K562 (cell line): ENCODE measurements around the gene HAPSTR1. TPM values are rescaled to one million over a fixed set of nuclear protein-coding genes. Genes with fewer than 3 reads are reported as not detected.
A peak's percentile ranks its signal among the peaks of the same experiment; 100 is the strongest.

ENCODE experiments used
- BCL6 ChIP-seq: fragments of 250-450 bp; sonication (Bioruptor Pico); IDR thresholded peaks from 2 replicates; pipeline ENCODE4 v1.4.0; 2020
- CAMTA2 ChIP-seq: fragments of 250-450 bp; sonication (Bioruptor Pico); conservative IDR thresholded peaks from 2 replicates; pipeline ENCODE4 v1.5.1; 2022
- CBFA2T3 ChIP-seq: fragments of 450-650 bp; IDR thresholded peaks from 2 replicates; pipeline ENCODE4 v1.6.1; 2017
- CHD2 ChIP-seq: IDR thresholded peaks from 2 replicates; pipeline ENCODE4 v1.6.1; 2011; ENCODE audit warnings: low read depth, low read length
- CLOCK ChIP-seq: fragments of 250-450 bp; sonication (Bioruptor Pico); IDR thresholded peaks from 2 replicates; pipeline ENCODE4 v1.4.0; 2020; ENCODE audit warnings: mild to moderate bottlenecking, moderate library complexity, borderline replicate concordance
- CSDE1 ChIP-seq, 2 experiments: fragments of 450-650 bp; IDR thresholded peaks; 2 replicates each; pipeline ENCODE4 v1.6.1; 2016; ENCODE audit warnings: mild to moderate bottlenecking in 1 of 2
- ETS1 ChIP-seq: conservative IDR thresholded peaks from 2 replicates; pipeline ENCODE4 v1.6.1; 2011; ENCODE audit warnings: low read depth, mild to moderate bottlenecking, low read length; ENCODE audit not compliant: control insufficient read depth
- HCFC1 ChIP-seq: IDR thresholded peaks from 2 replicates; pipeline ENCODE4 v1.6.1; 2012; ENCODE audit warnings: low read depth, low read length, improper control_type of control experiment
- HDAC3 ChIP-seq: fragments of 450-650 bp; IDR thresholded peaks from 2 replicates; pipeline ENCODE4 v1.6.1; 2018; ENCODE audit warnings: borderline replicate concordance, mild to moderate bottlenecking, moderate library complexity; ENCODE audit not compliant: partially characterized antibody
- HNRNPH1 ChIP-seq: fragments of 200-400 bp; formaldehyde crosslinking; optimal IDR thresholded peaks from 2 replicates; pipeline ENCODE3; 2017; ENCODE audit warnings: low read depth, mild to moderate bottlenecking, low read length, moderate library complexity
- MTF1 ChIP-seq: fragments of 250-450 bp; sonication (Bioruptor Pico); IDR thresholded peaks from 2 replicates; pipeline ENCODE4 v1.9.0; 2021; ENCODE audit warnings: moderate library complexity, mild to moderate bottlenecking, inconsistent platforms, borderline replicate concordance
- OTX1 ChIP-seq: fragments of 450-650 bp; formaldehyde crosslinking; IDR thresholded peaks from 2 replicates; pipeline ENCODE4 v1.4.0; 2022; ENCODE audit warnings: mild to moderate bottlenecking
- PHF8 ChIP-seq: fragments of 200-600 bp; sonication (generic); IDR thresholded peaks from 2 replicates; pipeline ENCODE4 v1.6.1; 2012; ENCODE audit warnings: mixed run types, mild to moderate bottlenecking, inconsistent platforms, low read length, moderate library complexity, borderline replicate concordance
- TSHZ1 ChIP-seq: fragments of 250-450 bp; sonication (Bioruptor Pico); IDR thresholded peaks from 2 replicates; pipeline ENCODE4 v1.4.0; 2020; ENCODE audit warnings: mild to moderate bottlenecking, moderate library complexity
- ZBTB34 ChIP-seq: fragments of 250-450 bp; sonication (Bioruptor Pico); IDR thresholded peaks from 2 replicates; pipeline ENCODE4 v1.8.0; 2021; ENCODE audit warnings: mild to moderate bottlenecking, moderate library complexity
- ZNF766 ChIP-seq: fragments of 200-800 bp; sonication (Bioruptor generic); conservative IDR thresholded peaks from 2 replicates; pipeline ENCODE4 v1.6.1; 2016; ENCODE audit warnings: missing genetic modification characterization, missing compliant biosample characterization
- polyA plus RNA-seq, 8 experiments: library from polyadenylated mRNA; depleted of rRNA in 4 of 8; stranded (reverse) in 5 of 8; unstranded in 3 of 8; fragments of >200 nt; fragmentation: Nextera tagmentation in 2 of 8; fragmentation: Illumina TruSeq in 1 of 8; extraction: Ambion mirVana in 2 of 8; extraction: Trizol in 1 of 8; gene quantifications; 2 replicates each; pipeline versions ENCODE4 v1.2.1 to v1.2.3, GENCODE V29; 2011 to 2014; ENCODE audit warnings: inconsistent platforms in 1 of 8, missing spikeins in 1 of 8
- total RNA-seq, 7 experiments: library from RNA; depleted of rRNA in 6 of 7; stranded (reverse); fragments of >200 nt in 6 of 7; fragmentation: Illumina TruSeq in 2 of 7; extraction: Trizol in 2 of 7; gene quantifications; 2 replicates each; pipeline versions ENCODE4 v1.2.1 to v1.2.3, GENCODE V29; 2011 to 2021; ENCODE audit warnings: low replicate concordance in 1 of 7
- TF ChIP-seq, protein P1 (sequence below): fragments of 450-650 bp; IDR thresholded peaks from 2 replicates; pipeline ENCODE4 v1.7.0; 2016; ENCODE audit warnings: borderline replicate concordance

Gene HAPSTR1
- total and polyA plus RNA-seq, 9 of the 15 experiments (the other 6 are each of a cell fraction or from before 2014, with no cell fraction given) = 10.8 to 67.9 (median 36.5) TPM

GRCh38 chr16:9072806-9073341 lies 18.6 kb upstream of the HAPSTR1 start (continued):
- TF ChIP-seq, protein P1, sequence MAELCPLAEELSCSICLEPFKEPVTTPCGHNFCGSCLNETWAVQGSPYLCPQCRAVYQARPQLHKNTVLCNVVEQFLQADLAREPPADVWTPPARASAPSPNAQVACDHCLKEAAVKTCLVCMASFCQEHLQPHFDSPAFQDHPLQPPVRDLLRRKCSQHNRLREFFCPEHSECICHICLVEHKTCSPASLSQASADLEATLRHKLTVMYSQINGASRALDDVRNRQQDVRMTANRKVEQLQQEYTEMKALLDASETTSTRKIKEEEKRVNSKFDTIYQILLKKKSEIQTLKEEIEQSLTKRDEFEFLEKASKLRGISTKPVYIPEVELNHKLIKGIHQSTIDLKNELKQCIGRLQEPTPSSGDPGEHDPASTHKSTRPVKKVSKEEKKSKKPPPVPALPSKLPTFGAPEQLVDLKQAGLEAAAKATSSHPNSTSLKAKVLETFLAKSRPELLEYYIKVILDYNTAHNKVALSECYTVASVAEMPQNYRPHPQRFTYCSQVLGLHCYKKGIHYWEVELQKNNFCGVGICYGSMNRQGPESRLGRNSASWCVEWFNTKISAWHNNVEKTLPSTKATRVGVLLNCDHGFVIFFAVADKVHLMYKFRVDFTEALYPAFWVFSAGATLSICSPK = no peak
- no peak for TF ChIP-seq CBFA2T3
- 0 out of 2 replicates have a peak, but pooled peaks have one; percentile 21 for TF ChIP-seq ZNF766 (CRISPR knock-in tag)
- no peak for TF ChIP-seq ETS1
- no peak for TF ChIP-seq OTX1 (CRISPR knock-in tag)
- no peak for TF ChIP-seq CHD2
- TF ChIP-seq HNRNPH1 = no peak
- TF ChIP-seq TSHZ1 (CRISPR knock-in tag) = no peak
- no peak for TF ChIP-seq ZBTB34
- TF ChIP-seq PHF8 = no peak
- no peak for TF ChIP-seq CAMTA2 (CRISPR knock-in tag)
- TF ChIP-seq HCFC1 = no peak
- TF ChIP-seq MTF1 = no peak
- TF ChIP-seq CLOCK (CRISPR knock-in tag) = no peak
- no peak for TF ChIP-seq HDAC3
- no peak for TF ChIP-seq CSDE1 (IDR thresholded peaks at IDR 0.05)
- no peak for TF ChIP-seq BCL6 (CRISPR knock-in tag)
